ENCODE results near the gene NIN. TPM values are rescaled to one million over a fixed set of nuclear protein-coding genes. Genes with fewer than 3 reads are reported as not detected.

The NIN gene
- total RNA-seq, 1 experiment from 2014 or later = 36.5 TPM

GRCh38 chr14:50714450-50715073 is 116.4 kb downstream of the NIN start:
- no peak for DNase-seq
- Histone ChIP-seq H3K36me3 (ENCODE audit: low read depth) (no peaks in the 10 kb centered on the region), H2AFZ (no peak overlapping the region), H3K79me2 (ENCODE audit: low read depth) (no peaks in the 10 kb centered on the region), H3K4me1 (replicated peaks; ENCODE audit: insufficient read depth) (no peaks in the 10 kb centered on the region), H3K9me3 (ENCODE audit: insufficient read depth, low read depth) (no peaks in the 10 kb centered on the region), H3F3A (ENCODE audit: insufficient read depth, low read depth) (no peaks in the 10 kb centered on the region), H3K27ac (no peak overlapping the region), H3K27me3 (ENCODE audit: insufficient read depth, low read depth) (no peaks in the 10 kb centered on the region), H3K4me3 (no peak overlapping the region), H3K9me2 (ENCODE audit: insufficient read depth) (no peaks in the 10 kb centered on the region), H3K4me2 (no peak overlapping the region), H4K20me1 (ENCODE audit: insufficient read depth) (no peaks in the 10 kb centered on the region)
- peak; percentile 35 for TF ChIP-seq CTCF (conservative IDR thresholded peaks at IDR 0.05)
- TF ChIP-seq EZH2 (IDR thresholded peaks at IDR 0.05; ENCODE audit: low read depth) = no peak
- CTCF ChIA-PET = interaction anchor here (0.6 to 1.4 kb wide), 2 partner anchors 97 to 379 kb away, joined by 3 to 19 read pairs; no protein-coding TSS in a partner anchor
- intact Hi-C loops (cut with micrococcal nuclease; ENCODE audit: unreplicated experiment) = no loop called here
- no TSS peak for BruUV-seq (replicated peaks)
- POLR2A ChIA-PET (ENCODE audit: unreplicated experiment) = interaction anchor here (0.5 kb wide), 1 partner anchor 37 kb away, joined by 7 read pairs; no protein-coding TSS in a partner anchor

- H3K79me2 ChIP-seq (ENCODE audit: low read depth) = no peaks in the 10 kb centered on the region
- no peaks in the 10 kb centered on the region for H3K27me3 ChIP-seq (ENCODE audit: insufficient read depth, low read depth)
- H3K36me3 ChIP-seq (ENCODE audit: low read depth) = no peaks in the 10 kb centered on the region
- no peaks in the 10 kb centered on the region for H4K20me1 ChIP-seq (ENCODE audit: insufficient read depth)
- ChIA-PET POLR2A (ENCODE audit: unreplicated experiment) (no interaction called here), CTCF (no interaction called here)
- H3F3A ChIP-seq (ENCODE audit: insufficient read depth, low read depth) = no peaks in the 10 kb centered on the region
- no peaks in the 10 kb centered on the region for H3K4me1 ChIP-seq (replicated peaks; ENCODE audit: insufficient read depth)
- no peaks in the 10 kb centered on the region for H3K9me3 ChIP-seq (ENCODE audit: insufficient read depth, low read depth)
- DNase-seq = no peak
- intact Hi-C loops (cut with micrococcal nuclease; ENCODE audit: unreplicated experiment) = no loop called here
- H3K27ac ChIP-seq = no peak overlapping the region
- no peak overlapping the region for H2AFZ ChIP-seq
- BruUV-seq (replicated peaks) = no TSS peak
- H3K9me2 ChIP-seq (ENCODE audit: insufficient read depth) = no peaks in the 10 kb centered on the region
- H3K4me2 ChIP-seq = no peak overlapping the region
- TF ChIP-seq CTCF (conservative IDR thresholded peaks at IDR 0.05) (no peak), EZH2 (IDR thresholded peaks at IDR 0.05; ENCODE audit: low read depth) (no peak)
- H3K4me3 ChIP-seq = no peak overlapping the region
These were observed 119.9 kb downstream of the NIN start for GRCh38 chr14:50711043-50711442.

- intact Hi-C loops (cut with micrococcal nuclease; ENCODE audit: unreplicated experiment) = no loop called here
- Histone ChIP-seq H3K9me2 (ENCODE audit: insufficient read depth) (no peaks in the 10 kb centered on the region), H3F3A (ENCODE audit: insufficient read depth, low read depth) (no peaks in the 10 kb centered on the region), H3K27ac (no peak overlapping the region), H3K36me3 (ENCODE audit: low read depth) (no peaks in the 10 kb centered on the region), H4K20me1 (ENCODE audit: insufficient read depth) (no peaks in the 10 kb centered on the region), H3K9me3 (ENCODE audit: insufficient read depth, low read depth) (no peaks in the 10 kb centered on the region), H3K79me2 (ENCODE audit: low read depth) (no peaks in the 10 kb centered on the region), H3K4me3 (no peak overlapping the region), H3K27me3 (ENCODE audit: insufficient read depth, low read depth) (no peaks in the 10 kb centered on the region), H3K4me2 (no peak overlapping the region), H2AFZ (no peak overlapping the region), H3K4me1 (replicated peaks; ENCODE audit: insufficient read depth) (no peaks in the 10 kb centered on the region)
- TF ChIP-seq EZH2 (IDR thresholded peaks at IDR 0.05; ENCODE audit: low read depth) = no peak
- no peak for TF ChIP-seq CTCF (conservative IDR thresholded peaks at IDR 0.05)
- ChIA-PET POLR2A (ENCODE audit: unreplicated experiment) (no interaction called here), CTCF (no interaction called here)
- no TSS peak for BruUV-seq (replicated peaks)
- DNase-seq = no peak
These were observed 125.9 kb downstream of the NIN start for GRCh38 chr14:50705026-50705593.
